Stimulated activated CD8-positive, alpha-beta memory T cell treated with anti-CD3 and anti-CD28 coated beads, Interleukin-2, amount 100 ng/mL, for 48 hours (primary cell): ENCODE measurements around the gene CRYL1.

ENCODE experiments used
- DNase-seq, 2 donors: peaks; one replicate each; pipeline ENCODE4 v3.0.0-alpha.2; 2020; ENCODE audit warnings: low read depth in 2 of 2

Gene CRYL1

DNA sequence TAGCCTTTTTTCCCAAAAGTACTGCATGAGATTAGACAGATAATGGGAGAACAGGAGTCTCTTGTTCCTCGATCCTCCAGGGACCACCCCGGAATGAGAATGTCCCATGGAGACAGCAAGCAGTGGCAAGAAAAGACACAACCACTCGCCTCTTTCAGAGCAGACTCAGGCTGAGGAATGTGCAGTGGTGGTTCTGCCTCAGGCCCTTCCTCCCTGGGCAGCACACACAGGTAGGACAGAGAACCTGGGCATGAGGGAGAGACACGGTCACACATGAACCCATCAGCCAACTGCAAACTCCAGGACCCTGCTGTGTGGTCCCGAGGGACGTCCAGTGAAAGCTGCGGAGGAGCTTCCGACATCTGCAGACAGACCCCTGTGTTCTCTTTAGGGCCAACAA is 31.0 kb downstream of the CRYL1 start:
- DNase-seq = no peak

DNA sequence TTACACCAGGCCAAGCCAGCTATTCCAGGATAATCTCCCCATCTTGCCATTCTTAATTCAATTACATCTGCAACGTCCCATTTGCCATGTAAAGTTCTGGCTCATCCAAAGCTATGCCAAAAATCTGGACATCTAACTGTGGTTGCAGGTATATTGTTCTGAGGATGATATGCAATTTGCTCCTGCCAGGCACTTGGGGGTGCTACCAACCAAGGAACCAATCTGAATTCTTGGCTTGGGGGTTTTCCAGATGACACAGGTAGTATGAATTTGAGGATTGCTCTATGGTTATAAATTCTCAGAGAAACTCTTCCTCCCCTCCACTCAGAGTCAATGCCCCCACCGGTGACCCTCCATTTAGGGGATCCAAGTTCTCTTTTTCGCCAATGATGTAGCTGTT is 33.0 kb downstream of the CRYL1 start:
- DNase-seq = peak; percentile 17 to 49

- no peak for DNase-seq
Measured at GRCh38 chr13:20491926-20492435, 33.7 kb downstream of the CRYL1 start.

GRCh38 chr13:20489185-20489820 is 36.4 kb downstream of the CRYL1 start:
- DNase-seq = peak in 1 of 2 donors; percentile 13

DNA sequence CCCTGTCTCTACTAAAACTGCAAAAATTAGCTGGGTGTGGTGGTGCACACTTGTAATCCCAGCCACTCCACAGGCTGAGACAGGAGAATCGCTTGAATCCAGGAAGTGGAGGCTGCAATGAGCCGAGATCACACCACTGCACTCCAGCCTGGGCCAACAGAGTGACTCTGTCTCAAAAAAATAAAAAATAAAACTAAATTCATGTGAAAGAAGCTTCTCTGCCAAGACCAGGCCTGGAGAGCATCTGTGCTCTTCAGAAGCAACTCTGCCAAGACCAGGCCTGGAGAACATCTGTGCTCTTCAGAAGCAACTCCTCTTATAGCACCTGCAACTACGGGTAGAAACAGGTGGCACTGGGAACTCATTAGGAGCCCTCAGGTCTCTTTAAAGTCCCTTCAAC is 37.7 kb downstream of the CRYL1 start:
- no peak for DNase-seq

DNA sequence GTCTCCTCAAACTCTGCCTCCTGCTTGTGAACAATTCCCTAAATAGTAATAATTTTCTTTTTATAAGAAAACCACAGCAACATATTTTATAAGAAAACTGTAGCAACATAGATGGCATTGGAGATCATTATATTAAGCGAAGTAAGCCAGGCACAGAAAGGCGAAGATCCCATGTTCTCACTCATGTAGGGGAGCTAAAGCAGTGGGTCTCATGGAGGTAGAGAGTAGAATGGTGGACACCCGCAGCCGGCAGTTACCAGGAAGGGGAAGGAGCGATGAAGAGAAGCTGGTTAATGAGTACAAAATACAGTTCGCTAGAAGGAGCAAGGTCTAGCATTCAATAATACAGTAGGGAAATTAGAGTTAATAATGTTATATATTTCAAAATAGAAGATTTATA is 42.9 kb downstream of the CRYL1 start:
- no peak for DNase-seq

DNA sequence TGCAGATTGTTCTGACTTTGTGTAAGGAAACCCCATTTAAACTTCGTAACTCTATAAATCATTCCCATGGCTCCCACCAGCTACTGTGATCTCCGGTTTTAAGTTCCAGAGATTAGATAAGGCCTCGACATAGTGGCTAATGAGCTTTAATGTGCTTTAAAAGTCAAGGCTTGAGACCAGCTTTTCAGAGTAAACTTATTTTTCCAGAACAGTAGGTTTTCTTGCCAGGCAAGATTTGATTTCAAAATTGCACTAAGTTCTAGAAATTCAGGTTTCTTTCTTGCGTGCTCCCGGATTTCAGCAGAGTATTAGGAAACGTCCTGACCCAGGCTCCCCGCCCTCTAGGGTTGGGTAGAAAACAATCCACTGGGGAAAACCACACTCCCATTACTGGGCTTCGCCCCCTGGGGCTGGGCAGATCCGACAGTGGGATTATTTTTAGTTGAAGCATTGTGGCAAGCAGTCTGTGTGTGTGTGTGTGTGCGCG is 43.3 kb downstream of the CRYL1 start:
- DNase-seq = no peak

DNA sequence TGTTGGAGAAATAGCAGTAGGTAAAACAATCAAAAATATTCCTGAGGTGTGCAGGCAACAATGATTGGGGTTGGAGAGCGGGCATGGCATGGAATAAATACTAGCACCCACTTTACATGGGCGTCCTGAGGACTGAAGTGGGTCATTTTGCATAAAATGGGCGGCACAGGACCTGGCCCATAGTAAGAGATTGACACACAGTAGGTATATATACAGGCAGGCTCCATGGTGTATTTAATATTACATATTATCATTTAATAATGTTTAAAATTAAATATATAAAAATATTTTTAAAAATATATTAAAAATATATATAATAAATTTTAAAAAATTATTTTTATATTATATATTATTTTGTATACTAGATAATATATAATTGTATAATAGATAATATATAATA is 48.3 kb downstream of the CRYL1 start:
- no peak for DNase-seq

DNA sequence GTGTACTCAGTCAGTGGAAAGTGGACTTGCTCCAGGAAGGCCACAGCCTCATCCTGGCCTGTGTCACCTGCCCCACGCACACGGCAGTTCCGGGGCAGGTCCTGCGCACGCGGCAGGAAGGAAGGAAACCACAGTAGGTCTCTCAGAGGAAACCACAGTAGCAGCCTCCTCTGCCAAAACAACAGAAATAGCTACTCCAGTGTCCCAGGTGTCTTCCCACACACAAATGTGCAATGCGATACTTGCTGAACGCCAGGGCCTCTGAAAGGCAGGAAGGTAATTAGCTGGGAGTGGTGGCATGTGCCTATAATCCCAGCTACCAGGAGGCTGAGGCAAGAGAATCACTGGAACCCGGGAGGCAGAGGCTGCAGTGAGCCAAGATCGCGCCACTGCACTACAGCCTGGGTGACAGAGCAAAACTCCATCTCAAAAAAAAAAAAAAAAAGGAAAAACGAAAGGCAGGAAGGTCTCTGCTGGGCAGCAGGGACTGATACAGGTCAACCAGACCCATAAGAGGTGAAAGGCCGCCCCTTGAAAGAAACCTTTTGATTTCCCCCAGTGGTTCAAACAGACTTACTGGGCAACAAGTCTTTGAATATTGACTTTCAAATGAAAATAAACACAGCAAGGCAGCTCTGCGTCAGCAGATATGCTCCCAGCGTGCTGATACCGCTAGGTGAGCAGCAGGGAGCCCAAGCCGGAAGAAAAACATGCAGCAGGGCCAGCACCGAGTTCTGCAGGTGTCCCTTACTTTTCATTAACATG is 49.5 kb downstream of the CRYL1 start:
- peak; percentile 38 to 42 for DNase-seq

DNA sequence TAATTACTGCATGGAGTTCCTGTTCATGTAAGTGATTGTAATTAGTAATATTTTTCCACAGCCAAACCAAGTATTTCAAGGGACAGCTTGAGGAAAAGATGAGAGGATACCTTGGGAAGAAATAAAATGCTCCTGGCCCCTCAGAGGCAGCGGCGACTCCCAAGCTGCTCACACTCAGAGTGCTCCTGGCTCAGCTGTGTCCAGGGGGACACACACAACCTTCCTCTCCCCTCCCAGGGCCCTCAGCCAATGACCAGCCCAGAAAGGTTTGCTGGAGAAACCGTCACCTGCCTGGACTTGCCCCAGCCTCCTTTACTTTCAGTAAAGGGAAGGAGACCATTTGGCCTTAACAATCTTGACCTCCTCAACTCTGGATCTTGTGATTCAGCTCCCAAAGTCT is 51.1 kb downstream of the CRYL1 start:
- DNase-seq = no peak

DNA sequence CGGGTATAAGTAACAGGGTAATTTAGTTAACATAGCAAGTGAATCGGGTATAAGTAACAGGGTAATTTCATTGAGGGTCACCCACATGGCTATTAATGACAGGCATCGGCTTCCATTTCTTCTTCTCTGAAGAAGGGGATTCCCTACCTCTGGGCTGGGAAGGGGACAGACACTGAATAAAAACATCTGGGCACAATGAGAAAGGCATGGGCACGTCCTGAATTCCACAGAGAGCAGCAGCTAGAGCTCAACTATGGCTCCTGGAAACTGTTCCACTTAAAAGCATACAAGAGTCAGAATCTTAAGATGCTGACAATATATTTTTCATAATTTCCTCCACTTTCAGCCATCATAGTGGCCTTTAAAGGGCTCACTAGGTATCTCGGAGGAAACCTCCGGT is 51.8 kb downstream of the CRYL1 start:
- DNase-seq = no peak

- no peak for DNase-seq
Measured at GRCh38 chr13:20473139-20473538, 52.5 kb downstream of the CRYL1 start.

- no peak for DNase-seq
Measured at GRCh38 chr13:20472531-20472930, 53.1 kb downstream of the CRYL1 start.

DNA sequence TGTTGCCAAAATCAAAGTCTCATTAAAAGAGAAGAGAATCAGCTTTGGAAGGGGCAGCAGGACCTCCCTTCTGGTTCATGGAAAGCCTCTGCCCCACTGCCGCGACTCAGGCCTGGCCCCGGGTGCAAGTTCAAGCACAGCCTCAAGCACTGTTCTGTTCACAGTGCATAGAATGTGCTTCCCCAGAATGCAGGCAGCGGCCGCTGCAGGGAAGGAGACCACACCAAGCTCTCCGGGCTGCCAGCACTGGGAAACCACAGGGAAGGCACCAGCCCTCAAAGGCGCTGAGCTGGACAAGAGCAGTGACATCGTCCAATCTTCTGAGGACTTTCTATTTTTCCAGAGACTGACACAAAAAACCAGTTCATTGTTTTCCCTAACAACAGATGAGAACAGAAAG is 55.5 kb downstream of the CRYL1 start:
- DNase-seq = no peak

GRCh38 chr13:20466371-20466770 is 59.3 kb downstream of the CRYL1 start:
- DNase-seq = no peak

DNA sequence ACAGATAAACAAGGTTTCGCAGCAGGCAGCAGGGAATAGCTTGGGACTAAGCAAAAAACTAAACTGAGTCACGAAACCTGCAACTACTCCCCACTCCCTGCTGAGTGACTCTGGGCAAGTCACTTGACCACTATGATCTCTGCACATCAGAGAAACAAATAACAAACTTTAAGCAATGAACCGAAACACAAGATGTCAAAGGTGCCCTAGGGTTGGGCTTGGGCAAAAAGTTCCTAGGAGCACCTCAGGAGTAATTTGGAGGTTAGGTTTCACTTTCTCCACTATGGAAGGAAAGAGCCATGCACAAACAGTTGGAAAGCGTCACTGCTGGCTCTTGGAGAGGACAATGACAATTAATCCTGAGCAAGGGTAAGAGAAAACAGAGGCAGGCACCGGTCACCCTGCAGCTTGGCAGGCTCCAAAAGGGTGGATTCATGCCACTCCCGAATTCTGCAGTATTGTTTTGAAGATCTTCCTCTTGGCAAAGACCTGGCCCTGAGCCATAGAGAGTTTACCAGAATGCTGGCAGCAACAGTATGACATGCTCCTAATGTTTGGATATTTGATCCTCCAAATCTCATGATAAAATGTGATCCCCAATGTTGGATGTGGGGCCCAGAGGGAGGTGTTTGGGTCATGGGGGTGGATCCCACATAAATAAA is 60.3 kb downstream of the CRYL1 start:
- no peak for DNase-seq

GRCh38 chr13:20462921-20463320 is 62.7 kb downstream of the CRYL1 start:
- no peak for DNase-seq

GRCh38 chr13:20462533-20462915 is 63.1 kb downstream of the CRYL1 start:
- DNase-seq = no peak

DNA sequence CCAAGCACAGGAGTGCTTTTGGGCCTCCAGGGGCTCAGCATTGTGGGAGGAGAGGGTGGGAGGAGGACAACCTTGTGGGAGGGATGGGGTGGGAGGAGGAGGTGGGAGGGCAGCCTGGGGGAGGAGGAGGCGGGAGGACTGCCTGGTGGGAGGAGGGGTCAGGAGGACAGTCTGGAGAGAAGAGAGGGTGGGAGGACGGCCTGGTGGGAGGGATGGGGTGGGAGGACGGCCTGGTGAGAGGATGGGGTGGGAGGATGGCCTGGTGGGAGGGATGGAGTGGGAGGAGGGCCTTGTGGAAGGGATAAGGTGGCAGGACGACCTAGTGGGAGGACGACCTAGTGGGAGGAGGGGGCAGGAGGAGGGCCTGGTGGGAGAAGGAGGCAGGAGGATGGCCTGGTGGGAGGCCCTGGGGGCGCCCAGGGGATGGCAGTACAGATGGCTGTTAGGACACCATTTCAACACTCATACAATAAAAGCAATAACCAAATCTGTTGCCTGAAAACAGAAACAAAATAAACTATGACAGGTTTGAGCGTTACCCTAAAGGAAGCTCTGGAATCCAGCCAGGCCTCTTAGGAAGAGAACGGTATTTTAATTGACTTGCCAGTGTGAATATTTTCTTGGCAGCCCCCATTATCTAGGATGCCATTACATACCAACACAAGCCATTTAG is 63.7 kb downstream of the CRYL1 start:
- DNase-seq = no peak

GRCh38 chr13:20461481-20461859 is 64.2 kb downstream of the CRYL1 start:
- DNase-seq = no peak

DNA sequence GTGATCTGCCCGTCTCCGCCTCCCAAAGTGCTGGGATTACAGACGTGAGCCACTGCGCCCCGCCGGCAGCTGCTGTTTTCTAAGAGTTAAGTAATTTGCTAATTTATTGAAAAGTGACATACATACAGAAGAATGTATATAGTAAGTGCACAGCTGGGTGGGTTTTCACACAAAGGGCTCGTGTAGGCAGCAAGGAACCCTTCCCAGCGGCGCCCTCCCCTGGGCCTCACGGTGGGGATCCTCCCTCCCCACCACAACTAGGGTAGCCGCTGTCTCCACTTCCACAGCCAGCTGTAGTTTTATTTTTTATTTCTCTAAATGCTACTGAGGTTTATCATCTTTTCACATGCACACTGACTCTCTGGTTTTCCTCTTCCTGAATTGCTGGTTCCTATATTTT is 64.9 kb downstream of the CRYL1 start:
- no peak for DNase-seq

DNA sequence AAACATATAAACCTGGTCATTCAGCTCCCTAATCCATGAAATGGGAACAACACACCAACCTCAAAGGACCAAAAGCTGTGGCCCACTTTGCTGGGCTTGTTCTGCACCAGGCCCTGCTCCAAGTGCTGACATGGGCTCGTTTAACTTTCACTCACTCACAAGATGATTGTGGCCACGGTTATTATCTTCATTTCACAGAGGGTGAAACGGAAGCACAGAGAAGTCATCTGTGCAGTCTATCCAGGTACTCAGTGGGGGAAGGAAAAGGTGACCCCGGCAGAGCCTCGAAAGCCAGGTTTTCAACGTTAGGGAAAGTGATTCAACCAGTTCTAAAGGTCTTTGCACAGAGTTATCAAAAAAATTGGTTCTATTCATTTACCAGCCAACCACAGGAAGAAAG is 68.0 kb downstream of the CRYL1 start:
- no peak for DNase-seq
